ENCODE measurements around the gene MSI2.

DNA sequence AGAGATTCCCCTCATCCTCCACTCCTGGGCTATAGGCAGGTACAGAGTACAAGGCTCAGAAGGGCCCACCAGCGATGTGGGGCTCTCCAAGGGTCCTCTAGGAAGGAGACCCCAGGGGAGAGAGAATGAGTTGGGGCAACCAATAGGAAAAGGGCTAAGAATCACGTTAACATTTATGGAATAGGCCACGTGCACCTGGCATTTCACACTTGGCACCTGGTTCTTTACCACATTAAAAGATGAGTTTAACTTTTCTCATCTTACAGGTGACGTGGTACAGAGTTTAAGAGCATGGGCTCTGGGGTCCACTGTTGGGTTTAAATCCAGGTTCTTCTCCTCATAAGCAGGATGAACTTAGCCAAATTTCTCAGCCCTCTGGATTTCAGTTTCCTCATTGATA lies 245.7 kb downstream of the MSI2 start:
- TF ChIP-seq, protein P1, sequence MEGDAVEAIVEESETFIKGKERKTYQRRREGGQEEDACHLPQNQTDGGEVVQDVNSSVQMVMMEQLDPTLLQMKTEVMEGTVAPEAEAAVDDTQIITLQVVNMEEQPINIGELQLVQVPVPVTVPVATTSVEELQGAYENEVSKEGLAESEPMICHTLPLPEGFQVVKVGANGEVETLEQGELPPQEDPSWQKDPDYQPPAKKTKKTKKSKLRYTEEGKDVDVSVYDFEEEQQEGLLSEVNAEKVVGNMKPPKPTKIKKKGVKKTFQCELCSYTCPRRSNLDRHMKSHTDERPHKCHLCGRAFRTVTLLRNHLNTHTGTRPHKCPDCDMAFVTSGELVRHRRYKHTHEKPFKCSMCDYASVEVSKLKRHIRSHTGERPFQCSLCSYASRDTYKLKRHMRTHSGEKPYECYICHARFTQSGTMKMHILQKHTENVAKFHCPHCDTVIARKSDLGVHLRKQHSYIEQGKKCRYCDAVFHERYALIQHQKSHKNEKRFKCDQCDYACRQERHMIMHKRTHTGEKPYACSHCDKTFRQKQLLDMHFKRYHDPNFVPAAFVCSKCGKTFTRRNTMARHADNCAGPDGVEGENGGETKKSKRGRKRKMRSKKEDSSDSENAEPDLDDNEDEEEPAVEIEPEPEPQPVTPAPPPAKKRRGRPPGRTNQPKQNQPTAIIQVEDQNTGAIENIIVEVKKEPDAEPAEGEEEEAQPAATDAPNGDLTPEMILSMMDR (IDR thresholded peaks at IDR 0.05; ENCODE audit: low read length): no peak
- no peak for TF ChIP-seq EZH2 (IDR thresholded peaks at IDR 0.05; ENCODE audit: borderline replicate concordance, low read length)
